GM23338 (cell line): Measurements from ENCODE around the gene PIP5K1A. TPM values are rescaled to one million over a fixed set of nuclear protein-coding genes. Genes with fewer than 3 reads are reported as not detected.
A peak's percentile ranks its signal among the peaks of the same experiment; 100 is the strongest.

Source experiments
- ATAC-seq: fragments of 200-7000 bp; cut with Tn5 transposase; 3 replicates; pipeline ENCODE4 v1.9.1; 2020
- DNase-seq: peaks from one replicate; pipeline ENCODE4 v3.0.0-alpha.2; 2015; ENCODE audit warnings: low spot score
- H2AFZ ChIP-seq: fragments of 200-600 bp; sonication (generic); 2 replicates; pipeline ENCODE4 v1.8.0; 2016; ENCODE audit warnings: antibody characterized with exemption, mild to moderate bottlenecking, moderate library complexity
- H3F3A ChIP-seq: fragments of 200-600 bp; sonication (generic); replicated peaks from 2 replicates; pipeline ENCODE4 v1.8.0; 2017; ENCODE audit warnings: antibody characterized with exemption, mixed run types, low read depth
- H3K27ac ChIP-seq: fragments of 200-600 bp; sonication (generic); 2 replicates; pipeline ENCODE4 v1.6.1; 2016; ENCODE audit warnings: low read depth
- H3K27me3 ChIP-seq: fragments of 200-600 bp; sonication (generic); 2 replicates; pipeline ENCODE4 v1.8.0; 2016; ENCODE audit warnings: mild to moderate bottlenecking, mixed run types, moderate library complexity; ENCODE audit not compliant: insufficient read depth
- H3K36me3 ChIP-seq: fragments of 200-600 bp; sonication (generic); 2 replicates; pipeline ENCODE4 v1.8.0; 2016; ENCODE audit warnings: mild to moderate bottlenecking; ENCODE audit not compliant: insufficient read depth
- H3K4me1 ChIP-seq: fragments of 200-600 bp; sonication (generic); 2 replicates; pipeline ENCODE4 v1.8.0; 2016; ENCODE audit warnings: mild to moderate bottlenecking, moderate library complexity; ENCODE audit not compliant: insufficient read depth
- H3K4me2 ChIP-seq: fragments of 200-600 bp; sonication (generic); 2 replicates; pipeline ENCODE4 v1.7.1; 2017; ENCODE audit warnings: mixed run types
- H3K4me3 ChIP-seq: fragments of 200-600 bp; sonication (generic); 2 replicates; pipeline ENCODE4 v1.6.1; 2016; ENCODE audit warnings: mixed run types
- H3K79me2 ChIP-seq: fragments of 200-600 bp; sonication (generic); replicated peaks from 2 replicates; pipeline ENCODE4 v1.8.0; 2017; ENCODE audit warnings: mild to moderate bottlenecking; ENCODE audit not compliant: insufficient read depth
- H3K9me2 ChIP-seq: fragments of 200-600 bp; sonication (generic); 2 replicates; pipeline ENCODE4 v1.8.0; 2017; ENCODE audit not compliant: insufficient read depth
- H4K20me1 ChIP-seq: fragments of 200-600 bp; sonication (generic); replicated peaks from 2 replicates; pipeline ENCODE4 v1.8.0; 2017; ENCODE audit warnings: mild to moderate bottlenecking; ENCODE audit not compliant: insufficient read depth
- H3K27ac Mint-ChIP-seq: 2 replicates; pipeline ENCODE4 v1.8.0; 2020; ENCODE audit warnings: inconsistent platforms, mild to moderate bottlenecking, moderate library complexity, mixed read lengths
- H3K27me3 Mint-ChIP-seq: 3 replicates; pipeline ENCODE4 v1.8.0; 2022; ENCODE audit warnings: low read depth, mild to moderate bottlenecking, moderate library complexity, mixed read lengths, inconsistent platforms; ENCODE audit not compliant: insufficient read depth, poor library complexity
- H3K36me3 Mint-ChIP-seq: 3 replicates; pipeline ENCODE4 v1.8.0; 2021; ENCODE audit warnings: low read depth, mild to moderate bottlenecking, inconsistent platforms, moderate library complexity, mixed read lengths
- H3K4me1 Mint-ChIP-seq: 3 replicates; pipeline ENCODE4 v1.8.0; 2020; ENCODE audit warnings: mild to moderate bottlenecking, inconsistent platforms, mixed read lengths
- H3K4me3 Mint-ChIP-seq: 3 replicates; pipeline ENCODE4 v1.8.0; 2021; ENCODE audit warnings: moderate library complexity, mild to moderate bottlenecking, inconsistent platforms, mixed read lengths
- H3K9me3 Mint-ChIP-seq: 3 replicates; pipeline ENCODE4 v1.8.0; 2020; ENCODE audit warnings: moderate library complexity, mild to moderate bottlenecking, inconsistent platforms, mixed read lengths
- CREB1 ChIP-seq: fragments of 250-450 bp; sonication (Bioruptor Pico); IDR thresholded peaks from 2 replicates; pipeline ENCODE4 v1.5.0; 2020; ENCODE audit warnings: low read depth, mild to moderate bottlenecking, moderate library complexity
- EZH2 ChIP-seq: fragments of 200-600 bp; sonication (generic); IDR thresholded peaks from one replicate; pipeline ENCODE4 v1.8.0; 2017; ENCODE audit warnings: antibody characterized with exemption, mild to moderate bottlenecking, low read depth; ENCODE audit not compliant: unreplicated experiment
- EZH2phosphoT487 ChIP-seq: fragments of 200-600 bp; sonication (generic); IDR thresholded peaks from one replicate; pipeline ENCODE4 v1.8.1; 2018; ENCODE audit warnings: antibody characterized with exemption; ENCODE audit not compliant: unreplicated experiment
- JUNB ChIP-seq: IDR thresholded peaks from one replicate; pipeline ENCODE4 v1.6.1; 2016; ENCODE audit warnings: antibody characterized with exemption; ENCODE audit not compliant: unreplicated experiment
- POLR2AphosphoS5 ChIP-seq: IDR thresholded peaks from 2 replicates; pipeline ENCODE4 v1.6.1; 2016; ENCODE audit warnings: antibody characterized with exemption, low read depth
- STAT1 ChIP-seq: IDR thresholded peaks from one replicate; pipeline ENCODE4 v1.6.1; 2016; ENCODE audit warnings: antibody characterized with exemption; ENCODE audit not compliant: unreplicated experiment
- ZNF331 ChIP-seq: fragments of 250-450 bp; sonication (Bioruptor Pico); IDR thresholded peaks from 2 replicates; pipeline ENCODE4 v1.5.0; 2020; ENCODE audit warnings: low read depth, mild to moderate bottlenecking, moderate library complexity
- polyA plus RNA-seq: library from polyadenylated mRNA; unstranded; fragments of >200 nt; fragmentation: Nextera tagmentation; extraction: Ambion mirVana; gene quantifications from 2 replicates; pipeline ENCODE4 v1.2.1, GENCODE V29; 2016
- total RNA-seq: library from RNA; depleted of rRNA; stranded (reverse); fragments of >200 nt; shearing (Covaris generic); gene quantifications from 2 replicates; pipeline ENCODE4 v1.2.3, GENCODE V29; 2014
- TF ChIP-seq, protein P1 (sequence below): IDR thresholded peaks from one replicate; pipeline ENCODE4 v1.6.1; 2018; ENCODE audit warnings: antibody characterized with exemption; ENCODE audit not compliant: unreplicated experiment
- TF ChIP-seq, protein P2 (sequence below), 2 experiments: fragments of 200-600 bp in 1 of 2; sonication (generic) in 1 of 2; conservative IDR thresholded peaks; 2 replicates each; pipeline versions ENCODE4 v1.5.1 to v1.6.1; 2016 to 2017; ENCODE audit warnings: antibody characterized with exemption in 2 of 2, low read depth in 2 of 2, mild to moderate bottlenecking in 2 of 2, moderate library complexity in 1 of 2
- TF ChIP-seq, protein P3 (sequence below): IDR thresholded peaks from 2 replicates; pipeline ENCODE4 v1.6.1; 2016; ENCODE audit warnings: antibody characterized with exemption

Gene PIP5K1A
- total and polyA plus RNA-seq, 2 experiments from 2014 or later, result 23.2 to 63.3 TPM

DNA sequence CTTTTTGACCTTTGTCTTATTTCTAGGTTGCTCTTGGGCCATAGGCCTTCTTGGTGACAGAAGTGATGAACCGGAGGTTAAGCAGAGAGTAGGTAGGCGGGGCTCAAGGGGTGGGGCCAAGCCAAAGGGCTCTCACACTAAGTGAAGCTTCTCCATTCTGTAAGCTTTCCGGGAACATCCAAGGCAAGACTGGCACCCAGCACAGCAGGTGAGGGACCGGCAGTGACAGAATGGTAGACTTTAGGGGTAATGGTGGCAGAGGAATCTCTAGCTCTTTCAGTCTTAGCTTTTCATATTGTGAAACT lies 41.9 kb upstream of the PIP5K1A start, which contains the start of gene TNFAIP8L2 (continued):
- TF ChIP-seq, protein P1, sequence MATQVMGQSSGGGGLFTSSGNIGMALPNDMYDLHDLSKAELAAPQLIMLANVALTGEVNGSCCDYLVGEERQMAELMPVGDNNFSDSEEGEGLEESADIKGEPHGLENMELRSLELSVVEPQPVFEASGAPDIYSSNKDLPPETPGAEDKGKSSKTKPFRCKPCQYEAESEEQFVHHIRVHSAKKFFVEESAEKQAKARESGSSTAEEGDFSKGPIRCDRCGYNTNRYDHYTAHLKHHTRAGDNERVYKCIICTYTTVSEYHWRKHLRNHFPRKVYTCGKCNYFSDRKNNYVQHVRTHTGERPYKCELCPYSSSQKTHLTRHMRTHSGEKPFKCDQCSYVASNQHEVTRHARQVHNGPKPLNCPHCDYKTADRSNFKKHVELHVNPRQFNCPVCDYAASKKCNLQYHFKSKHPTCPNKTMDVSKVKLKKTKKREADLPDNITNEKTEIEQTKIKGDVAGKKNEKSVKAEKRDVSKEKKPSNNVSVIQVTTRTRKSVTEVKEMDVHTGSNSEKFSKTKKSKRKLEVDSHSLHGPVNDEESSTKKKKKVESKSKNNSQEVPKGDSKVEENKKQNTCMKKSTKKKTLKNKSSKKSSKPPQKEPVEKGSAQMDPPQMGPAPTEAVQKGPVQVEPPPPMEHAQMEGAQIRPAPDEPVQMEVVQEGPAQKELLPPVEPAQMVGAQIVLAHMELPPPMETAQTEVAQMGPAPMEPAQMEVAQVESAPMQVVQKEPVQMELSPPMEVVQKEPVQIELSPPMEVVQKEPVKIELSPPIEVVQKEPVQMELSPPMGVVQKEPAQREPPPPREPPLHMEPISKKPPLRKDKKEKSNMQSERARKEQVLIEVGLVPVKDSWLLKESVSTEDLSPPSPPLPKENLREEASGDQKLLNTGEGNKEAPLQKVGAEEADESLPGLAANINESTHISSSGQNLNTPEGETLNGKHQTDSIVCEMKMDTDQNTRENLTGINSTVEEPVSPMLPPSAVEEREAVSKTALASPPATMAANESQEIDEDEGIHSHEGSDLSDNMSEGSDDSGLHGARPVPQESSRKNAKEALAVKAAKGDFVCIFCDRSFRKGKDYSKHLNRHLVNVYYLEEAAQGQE, result no peak
- no peak for TF ChIP-seq CREB1 (CRISPR knock-in tag)
- TF ChIP-seq, protein P2, sequence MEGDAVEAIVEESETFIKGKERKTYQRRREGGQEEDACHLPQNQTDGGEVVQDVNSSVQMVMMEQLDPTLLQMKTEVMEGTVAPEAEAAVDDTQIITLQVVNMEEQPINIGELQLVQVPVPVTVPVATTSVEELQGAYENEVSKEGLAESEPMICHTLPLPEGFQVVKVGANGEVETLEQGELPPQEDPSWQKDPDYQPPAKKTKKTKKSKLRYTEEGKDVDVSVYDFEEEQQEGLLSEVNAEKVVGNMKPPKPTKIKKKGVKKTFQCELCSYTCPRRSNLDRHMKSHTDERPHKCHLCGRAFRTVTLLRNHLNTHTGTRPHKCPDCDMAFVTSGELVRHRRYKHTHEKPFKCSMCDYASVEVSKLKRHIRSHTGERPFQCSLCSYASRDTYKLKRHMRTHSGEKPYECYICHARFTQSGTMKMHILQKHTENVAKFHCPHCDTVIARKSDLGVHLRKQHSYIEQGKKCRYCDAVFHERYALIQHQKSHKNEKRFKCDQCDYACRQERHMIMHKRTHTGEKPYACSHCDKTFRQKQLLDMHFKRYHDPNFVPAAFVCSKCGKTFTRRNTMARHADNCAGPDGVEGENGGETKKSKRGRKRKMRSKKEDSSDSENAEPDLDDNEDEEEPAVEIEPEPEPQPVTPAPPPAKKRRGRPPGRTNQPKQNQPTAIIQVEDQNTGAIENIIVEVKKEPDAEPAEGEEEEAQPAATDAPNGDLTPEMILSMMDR (conservative IDR thresholded peaks at IDR 0.05; ENCODE audit: low read depth in 2 of 2), result no peak
- no peak for TF ChIP-seq ZNF331 (CRISPR knock-in tag)

DNA sequence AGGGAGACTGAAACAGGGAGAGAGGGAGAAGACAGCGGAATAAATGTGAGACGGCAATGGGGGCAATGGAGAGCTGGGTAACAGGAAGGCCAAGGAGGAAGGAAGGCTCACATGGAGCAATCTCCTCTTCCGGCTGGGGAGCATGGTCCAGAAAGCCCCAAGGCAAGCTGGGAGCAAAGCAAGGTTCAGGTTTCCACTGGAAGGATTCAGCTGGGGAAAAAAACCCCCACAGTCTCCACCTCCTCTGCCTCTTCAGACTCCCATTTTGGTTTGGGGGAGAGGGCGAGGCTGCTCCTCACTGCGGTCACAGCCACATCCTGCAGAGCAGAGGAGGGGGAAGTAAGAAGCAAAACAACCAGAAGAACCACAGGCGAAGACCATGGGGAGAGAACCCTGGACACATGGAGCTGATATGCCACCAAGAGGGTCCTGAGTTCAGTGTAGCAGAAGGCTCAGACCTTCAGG lies 41.3 kb upstream of the PIP5K1A start:
- H3K4me1 ChIP-seq, result peaks cover 5% of the 10 kb centered on the region; the same call in 1 of the 2 replicates
- H3K79me2 ChIP-seq, result no peaks in the 10 kb centered on the region
- H3K27me3 ChIP-seq, result no peaks in the 10 kb centered on the region
- no peak for TF ChIP-seq EZH2
- H3K9me2 ChIP-seq, result no peaks in the 10 kb centered on the region
- Mint-ChIP-seq H3K4me3 (no peak overlapping the region), H3K27ac (no peak overlapping the region), H3K27me3 (peaks cover 11% of the 10 kb centered on the region), H3K4me1 (peaks cover 12% of the 10 kb centered on the region; the same call in 2 of the 3 replicates), H3K9me3 (no peaks in the 10 kb centered on the region), H3K36me3 (peaks cover 13% of the 10 kb centered on the region)
- ATAC-seq, result no peak
- no peaks in the 10 kb centered on the region; the same call in 1 of the 2 replicates for H3F3A ChIP-seq
- no peaks in the 10 kb centered on the region for H4K20me1 ChIP-seq
- no peak for DNase-seq
- H3K4me2 ChIP-seq, result peak overlapping the region; percentile 55; the same call in 1 of the 2 replicates
- no peak overlapping the region for H3K4me3 ChIP-seq
- H3K27ac ChIP-seq, result peak overlapping the region; percentile 32; the same call in 1 of the 2 replicates
- H2AFZ ChIP-seq, result no peak overlapping the region
- H3K36me3 ChIP-seq, result 0 out of 2 replicates have a peak, but pooled peaks cover 6% of the 10 kb centered on the region

DNA sequence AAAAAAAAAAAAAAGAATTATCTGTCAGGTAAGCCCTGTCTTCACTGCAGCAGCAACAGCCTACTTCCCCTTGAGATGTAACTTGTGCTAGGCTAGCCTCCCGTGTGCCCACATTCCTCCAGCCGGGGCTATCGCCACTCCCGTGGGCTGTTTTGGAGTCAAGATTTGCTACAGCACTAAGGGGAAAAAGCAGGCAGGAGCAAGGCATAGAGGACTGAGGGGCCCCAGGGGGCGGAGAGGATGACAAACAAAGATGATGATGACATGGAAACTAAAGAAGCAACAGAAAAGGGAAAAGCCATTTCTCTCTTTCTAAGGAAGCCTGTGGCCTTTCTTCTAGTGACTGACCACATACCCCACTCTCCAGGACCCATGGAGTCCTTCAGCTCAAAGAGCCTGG lies 40.0 kb upstream of the PIP5K1A start:
- Histone ChIP-seq H3K4me3 (no peak overlapping the region), H3K27me3 (no peaks in the 10 kb centered on the region), H3K36me3 (0 out of 2 replicates have a peak, but pooled peaks cover 6% of the 10 kb centered on the region), H3K79me2 (no peaks in the 10 kb centered on the region), H3K27ac (no peak overlapping the region), H3F3A (no peaks in the 10 kb centered on the region; the same call in 1 of the 2 replicates), H3K9me2 (no peaks in the 10 kb centered on the region), H3K4me1 (peaks cover 5% of the 10 kb centered on the region; the same call in 1 of the 2 replicates), H2AFZ (no peak overlapping the region), H4K20me1 (no peaks in the 10 kb centered on the region), H3K4me2 (no peak overlapping the region)
- no peak for DNase-seq
- Mint-ChIP-seq H3K4me3 (no peak overlapping the region), H3K9me3 (no peaks in the 10 kb centered on the region), H3K27me3 (peaks cover 11% of the 10 kb centered on the region), H3K27ac (no peak overlapping the region), H3K36me3 (peaks cover 13% of the 10 kb centered on the region), H3K4me1 (peaks cover 12% of the 10 kb centered on the region; the same call in 2 of the 3 replicates)
- ATAC-seq, result no peak
- TF ChIP-seq, protein P3, sequence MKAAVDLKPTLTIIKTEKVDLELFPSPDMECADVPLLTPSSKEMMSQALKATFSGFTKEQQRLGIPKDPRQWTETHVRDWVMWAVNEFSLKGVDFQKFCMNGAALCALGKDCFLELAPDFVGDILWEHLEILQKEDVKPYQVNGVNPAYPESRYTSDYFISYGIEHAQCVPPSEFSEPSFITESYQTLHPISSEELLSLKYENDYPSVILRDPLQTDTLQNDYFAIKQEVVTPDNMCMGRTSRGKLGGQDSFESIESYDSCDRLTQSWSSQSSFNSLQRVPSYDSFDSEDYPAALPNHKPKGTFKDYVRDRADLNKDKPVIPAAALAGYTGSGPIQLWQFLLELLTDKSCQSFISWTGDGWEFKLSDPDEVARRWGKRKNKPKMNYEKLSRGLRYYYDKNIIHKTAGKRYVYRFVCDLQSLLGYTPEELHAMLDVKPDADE, result no peak
- TF ChIP-seq JUNB (no peak), POLR2AphosphoS5 (no peak), EZH2phosphoT487 (no peak), STAT1 (no peak)
- TF ChIP-seq, protein P2 (conservative IDR thresholded peaks at IDR 0.05; ENCODE audit: low read depth in 2 of 2), result no peak
- TF ChIP-seq, protein P1, result no peak
